Stimulated activated CD8-positive, alpha-beta memory T cell treated with anti-CD3 and anti-CD28 coated beads, Interleukin-7, amount 100 ng/mL, for 48 hours (primary cell): ENCODE results near the gene COL6A2.

ENCODE experiments used
- DNase-seq, 2 donors: peaks; one replicate each; pipeline ENCODE4 v3.0.0-alpha.2; 2020; ENCODE audit warnings: low read depth in 1 of 2; ENCODE audit errors: extremely low read depth in 1 of 2

The COL6A2 gene

DNA sequence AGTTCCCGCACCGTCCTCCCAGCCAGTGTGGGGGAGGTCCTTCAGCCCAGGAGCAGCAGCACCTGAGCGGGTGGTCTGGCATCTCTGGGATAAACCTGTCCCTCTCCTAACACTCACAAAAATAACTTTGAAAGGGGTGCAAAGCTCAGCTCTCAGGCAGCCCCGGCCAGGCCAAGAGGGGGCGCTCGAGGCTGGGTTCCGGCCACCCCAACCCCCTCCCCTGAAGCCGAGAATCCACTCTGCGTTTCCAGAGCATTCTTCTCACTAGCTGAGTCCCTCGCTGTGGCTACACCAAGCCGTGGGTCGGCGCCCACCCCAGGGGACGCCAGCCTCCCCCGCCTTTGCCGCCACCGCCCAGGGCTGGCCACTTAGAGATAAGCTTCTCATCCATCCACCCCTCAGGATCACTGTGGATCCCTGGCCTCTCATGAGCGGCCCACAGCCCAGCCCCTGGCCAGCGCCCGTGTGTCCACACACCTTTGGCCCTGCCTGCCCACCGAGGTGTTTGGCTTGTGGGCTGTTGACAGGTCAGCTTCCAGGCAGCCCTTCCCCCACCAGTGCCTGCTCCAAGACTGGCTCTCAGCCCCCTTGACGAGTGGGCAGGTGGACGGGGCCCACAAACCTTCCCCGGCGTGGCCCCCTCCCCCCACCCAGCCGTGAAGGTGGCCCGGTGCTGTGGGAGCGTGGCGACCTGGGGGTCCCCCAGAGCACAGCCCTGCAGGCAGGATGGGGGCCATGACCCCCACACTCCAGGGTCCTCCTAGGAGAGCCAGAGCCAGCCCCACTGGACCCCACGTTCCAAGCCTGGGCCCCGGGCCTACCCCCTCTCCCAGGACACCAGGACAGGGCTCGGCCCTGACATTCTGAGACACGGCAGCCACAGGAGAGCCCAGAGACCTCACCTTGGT lies 55.6 kb downstream of the COL6A2 start:
- DNase-seq: peak in 1 of 2 donors; percentile 10

- DNase-seq: no peak
Observed at GRCh38 chr21:46154155-46154954, 56.4 kb downstream of the COL6A2 start.

DNA sequence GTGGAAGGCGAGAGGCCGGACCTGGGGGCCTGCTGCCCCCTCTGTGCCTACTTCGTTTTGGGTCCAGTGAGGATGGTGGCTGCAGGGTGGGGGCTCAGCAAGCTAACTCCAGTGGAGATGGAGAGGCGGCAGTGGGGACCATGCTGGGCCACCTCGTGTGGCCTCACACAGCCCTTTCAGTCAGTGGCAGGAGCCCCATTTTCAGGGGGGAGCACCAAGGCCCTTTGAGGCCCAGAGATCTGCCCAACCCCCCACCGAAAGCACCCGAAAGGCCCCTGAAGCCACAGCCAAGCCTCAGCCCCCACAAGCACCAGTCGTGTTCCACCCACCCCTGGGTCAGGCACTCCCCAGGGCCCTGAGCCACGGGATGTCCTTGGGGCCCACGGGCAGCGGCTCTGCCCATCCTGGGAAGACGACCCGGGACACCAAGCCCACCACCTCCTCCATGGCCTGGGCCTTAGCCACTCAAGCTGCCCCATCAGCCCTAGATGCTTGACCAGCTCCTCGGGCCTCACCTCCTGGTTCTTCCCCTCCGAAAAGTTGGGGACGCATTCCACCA lies 57.1 kb downstream of the COL6A2 start:
- DNase-seq: no peak

- no peak for DNase-seq
Observed at GRCh38 chr21:46155514-46156377, 57.8 kb downstream of the COL6A2 start, which contains the start of gene FTCD. TSS of gene FTCD (minus strand) at chr21:46155579. CDS start at chr21:46155523, 56 bp downstream.

DNA sequence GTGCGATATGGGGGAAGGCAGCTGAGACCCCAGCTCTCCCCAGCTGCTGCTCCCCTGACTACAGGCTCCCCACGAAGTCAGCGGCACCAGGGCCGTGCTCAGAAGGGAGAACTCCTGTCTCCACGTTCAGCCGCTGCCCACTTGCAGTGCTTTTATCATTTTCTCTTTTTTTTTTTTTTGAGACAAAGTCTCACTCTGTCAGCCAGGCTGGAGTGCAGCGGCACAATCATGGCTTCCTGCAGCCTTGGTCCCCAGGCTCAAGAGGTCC lies 58.4 kb downstream of the COL6A2 start:
- no peak for DNase-seq

- DNase-seq: no peak
Observed at GRCh38 chr21:46156678-46157077, 58.8 kb downstream of the COL6A2 start.

DNA sequence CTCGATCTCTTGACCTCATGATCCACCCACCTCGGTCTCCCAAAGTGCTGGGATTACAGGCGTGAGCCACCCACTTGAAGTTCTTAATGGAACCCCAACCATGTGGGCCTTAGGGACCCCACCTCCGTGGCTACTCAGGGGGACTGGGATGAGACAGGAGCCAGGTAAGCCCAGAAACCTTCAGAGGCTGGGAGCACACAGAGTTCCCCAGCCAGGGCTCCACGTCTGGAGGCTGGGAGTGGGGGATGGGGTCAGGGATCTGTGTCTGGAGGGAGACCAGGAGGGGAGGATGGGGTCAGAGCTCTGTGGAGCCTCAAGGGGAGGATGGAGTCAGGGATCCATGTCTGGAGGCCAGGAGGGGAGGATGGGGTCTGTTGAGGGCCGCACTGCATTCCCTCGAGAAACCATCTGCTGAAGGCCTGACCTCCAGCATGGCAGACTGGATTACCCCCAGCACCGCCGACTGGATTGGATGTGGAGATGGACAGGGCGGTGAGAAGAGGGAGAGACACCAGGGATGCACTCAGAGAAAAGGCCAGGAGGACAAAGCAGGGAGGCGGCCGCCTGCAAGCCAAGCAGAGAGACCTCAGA lies 59.6 kb downstream of the COL6A2 start:
- DNase-seq: no peak

DNA sequence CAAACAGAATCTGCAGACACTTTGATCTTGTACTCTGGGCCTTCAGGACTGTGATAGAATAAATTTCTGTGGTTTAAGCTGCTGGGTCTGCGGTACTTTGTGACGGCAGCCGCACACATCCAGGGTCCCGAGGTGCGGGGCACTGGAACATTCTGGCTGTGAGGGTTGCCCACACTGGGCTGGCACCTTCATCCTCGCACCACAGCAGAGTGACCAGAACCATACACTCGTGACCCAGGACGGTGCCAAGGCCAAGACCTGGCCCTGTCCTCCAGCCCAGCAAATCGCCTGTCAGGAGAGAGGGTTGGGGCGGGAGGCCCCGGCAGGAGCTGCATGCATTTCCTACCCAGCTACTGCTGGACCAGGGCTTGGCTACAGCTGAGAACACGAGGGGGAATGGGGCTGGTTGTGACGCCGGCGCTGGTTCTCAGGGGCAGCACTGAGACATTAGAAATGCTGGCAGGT lies 60.1 kb downstream of the COL6A2 start:
- DNase-seq: no peak

GRCh38 chr21:46158666-46159300 lies 60.9 kb downstream of the COL6A2 start:
- no peak for DNase-seq

DNA sequence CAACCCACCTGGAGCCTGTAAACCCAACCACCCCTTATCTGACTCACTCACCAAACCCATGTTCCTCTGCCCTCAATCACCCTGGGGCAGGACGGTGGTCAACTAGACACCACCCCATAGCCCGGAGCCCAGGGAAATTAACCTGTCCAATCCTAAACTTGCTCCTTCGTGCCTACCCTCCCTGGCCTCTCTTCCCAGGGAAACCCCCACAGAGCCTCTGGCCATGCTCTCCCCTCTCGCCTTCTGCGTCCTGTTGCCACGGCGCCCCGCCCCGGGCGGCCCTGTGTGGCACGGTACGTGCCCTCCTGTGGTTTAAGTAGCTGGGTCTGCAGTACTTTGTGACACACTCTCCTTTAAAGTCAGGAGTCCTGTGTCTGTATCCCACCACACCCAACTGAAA lies 61.5 kb downstream of the COL6A2 start:
- no peak for DNase-seq

DNA sequence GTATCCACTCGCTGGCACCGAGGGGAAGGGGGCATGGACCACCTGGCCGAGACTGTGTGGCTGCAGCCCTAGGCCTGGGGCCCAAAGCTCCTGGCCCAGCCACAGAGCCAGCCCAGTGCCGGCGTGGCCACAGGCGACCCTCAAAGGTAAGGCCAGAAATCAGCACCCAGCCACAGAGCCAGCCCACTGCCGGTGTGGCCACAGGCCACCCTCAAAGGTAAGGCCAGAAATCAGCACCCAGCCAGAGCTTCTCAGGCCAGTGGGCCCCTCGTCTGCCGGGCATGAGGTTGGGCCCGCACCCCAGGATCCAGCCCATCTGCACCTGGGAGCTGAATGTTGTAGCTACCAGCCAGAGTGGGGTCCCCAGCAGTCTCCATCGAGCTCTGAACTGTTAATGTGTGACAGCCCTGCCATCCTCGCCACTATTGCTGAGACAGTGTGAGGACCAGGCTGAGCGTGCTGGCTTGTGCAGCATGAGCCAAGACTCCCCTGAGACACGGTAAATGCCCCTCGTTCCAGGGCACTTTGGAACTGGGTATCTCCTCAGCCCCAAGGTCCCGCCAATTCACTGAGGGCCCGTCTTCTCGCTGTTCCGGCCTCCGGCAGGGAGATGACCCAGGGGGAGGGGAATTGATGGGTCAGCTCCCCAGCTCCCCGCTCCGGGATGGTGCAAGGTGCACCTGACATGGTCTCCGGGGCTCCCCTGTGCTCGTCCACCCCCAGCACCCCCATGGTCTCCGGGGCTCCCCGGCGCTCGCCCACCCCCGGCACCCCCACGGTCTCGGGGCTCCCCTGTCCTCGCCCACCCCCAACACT lies 62.1 kb downstream of the COL6A2 start:
- DNase-seq: no peak

- DNase-seq: no peak
Observed at GRCh38 chr21:46160657-46160906, 62.7 kb downstream of the COL6A2 start.

DNA sequence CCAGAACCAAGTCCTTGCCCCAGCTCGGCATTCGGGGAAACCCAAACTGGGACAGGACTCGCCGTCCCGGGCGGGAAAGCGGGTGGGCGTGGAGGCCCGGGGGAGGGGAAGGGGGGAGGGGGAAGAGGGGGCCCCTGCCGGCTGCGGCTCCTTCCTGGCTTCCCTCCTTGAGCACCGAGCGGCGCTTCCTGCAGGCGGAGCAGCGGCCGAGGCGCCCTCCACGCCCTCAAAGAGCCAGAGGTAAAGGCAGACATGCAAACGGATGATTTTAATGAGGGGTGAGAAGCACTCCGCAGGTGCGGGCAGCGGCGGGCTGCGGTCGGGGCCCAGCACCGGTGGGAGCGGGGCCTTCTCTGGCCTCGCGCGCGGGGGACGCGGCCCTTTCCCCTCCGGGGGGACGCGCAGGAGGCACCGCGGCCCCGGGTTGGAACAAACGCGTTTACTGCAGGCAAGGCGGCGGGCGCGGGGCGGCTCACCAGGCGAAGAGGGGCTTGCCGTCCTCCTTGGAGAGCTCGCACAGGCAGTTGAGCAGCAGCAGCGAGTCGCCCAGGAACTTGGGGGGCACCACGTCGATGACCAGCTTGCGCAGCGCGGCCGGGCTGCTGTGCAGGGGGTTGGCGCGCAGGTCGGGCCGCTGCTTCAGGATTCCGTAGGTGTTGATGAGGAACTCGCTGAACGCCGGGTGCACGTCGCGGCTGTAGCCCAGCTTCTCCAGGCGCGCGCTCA lies 63.2 kb downstream of the COL6A2 start:
- no peak for DNase-seq

- DNase-seq: no peak
Observed at GRCh38 chr21:46161633-46162592, 64.0 kb downstream of the COL6A2 start.

DNA sequence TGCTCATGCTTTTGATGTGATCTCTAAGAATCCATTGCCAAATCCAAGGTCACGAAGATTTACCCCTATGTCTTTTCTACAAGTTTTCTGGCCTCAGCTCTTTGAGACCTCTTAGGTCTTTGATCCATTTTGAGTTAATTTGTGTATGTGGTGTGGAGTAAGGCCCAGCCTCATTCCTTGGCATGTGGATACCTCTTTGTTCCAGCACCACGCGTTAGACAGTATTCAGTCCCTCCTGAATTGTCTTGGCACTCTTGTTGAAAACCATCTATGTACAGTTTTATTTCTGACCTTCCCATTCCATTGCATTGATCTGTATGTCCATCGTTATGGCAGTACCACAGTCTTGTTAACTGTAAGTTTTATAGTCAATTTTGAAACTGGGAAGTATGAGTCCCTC lies 65.5 kb downstream of the COL6A2 start:
- DNase-seq: no peak

- no peak for DNase-seq
Observed at GRCh38 chr21:46165098-46165497, 67.2 kb downstream of the COL6A2 start.

DNA sequence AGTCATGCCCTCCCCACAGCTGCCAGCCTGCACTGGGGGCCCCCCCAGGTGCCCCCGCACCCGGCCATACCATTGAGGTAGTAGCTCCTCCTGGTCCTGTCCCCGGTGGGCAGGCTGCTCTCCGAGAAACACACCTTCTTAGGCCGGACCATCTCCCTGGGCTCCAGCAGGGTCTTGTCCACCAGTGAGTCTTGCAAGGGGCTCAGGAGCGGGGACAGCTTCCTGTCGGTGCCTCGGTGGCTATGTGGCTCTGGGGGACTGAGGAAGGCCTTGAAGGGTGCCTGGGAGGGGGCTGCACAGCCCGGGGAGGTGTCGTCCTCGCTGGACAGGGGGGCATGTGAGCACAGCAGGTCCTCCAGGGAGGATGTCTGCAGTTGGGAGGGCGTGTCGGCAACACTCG lies 70.3 kb downstream of the COL6A2 start:
- no peak for DNase-seq
